ENCODE data around the gene PCYT1A.
"Not testable (repeated sequence)": the region's sequence is repeated elsewhere in the genome, so short reads cannot be mapped to it uniquely, and the experiment has no call there.

Gene PCYT1A

GRCh38 chr3:196192524-196193051, 94.9 kb downstream of the PCYT1A start:
- DNase-seq (ENCODE audit: low read depth): no peak

DNA sequence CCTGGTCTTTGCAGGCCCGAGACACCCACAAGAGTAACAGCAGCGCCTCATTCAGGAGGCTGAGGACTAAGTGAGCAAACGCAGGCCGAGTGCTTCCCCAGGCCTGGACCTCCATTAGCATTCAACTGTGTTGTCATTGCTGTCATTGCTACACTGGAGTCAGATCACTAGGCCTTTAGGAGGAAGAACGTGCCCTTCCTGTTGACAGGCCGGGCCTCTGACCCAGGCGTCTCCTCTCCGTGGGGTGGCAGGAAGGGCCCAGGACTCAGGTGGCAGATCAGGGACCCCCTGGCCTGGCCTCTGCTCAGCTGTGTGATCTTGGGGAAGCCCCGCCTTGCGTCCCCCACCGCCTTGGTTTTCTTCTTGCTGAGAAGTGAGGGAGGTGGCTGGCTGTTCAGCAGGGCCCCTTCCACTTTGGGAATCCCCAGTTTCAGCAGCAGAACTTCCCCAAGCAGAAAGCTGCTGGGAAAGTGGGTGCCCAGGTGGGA, 95.4 kb downstream of the PCYT1A start:
- DNase-seq (ENCODE audit: low read depth): no peak

DNA sequence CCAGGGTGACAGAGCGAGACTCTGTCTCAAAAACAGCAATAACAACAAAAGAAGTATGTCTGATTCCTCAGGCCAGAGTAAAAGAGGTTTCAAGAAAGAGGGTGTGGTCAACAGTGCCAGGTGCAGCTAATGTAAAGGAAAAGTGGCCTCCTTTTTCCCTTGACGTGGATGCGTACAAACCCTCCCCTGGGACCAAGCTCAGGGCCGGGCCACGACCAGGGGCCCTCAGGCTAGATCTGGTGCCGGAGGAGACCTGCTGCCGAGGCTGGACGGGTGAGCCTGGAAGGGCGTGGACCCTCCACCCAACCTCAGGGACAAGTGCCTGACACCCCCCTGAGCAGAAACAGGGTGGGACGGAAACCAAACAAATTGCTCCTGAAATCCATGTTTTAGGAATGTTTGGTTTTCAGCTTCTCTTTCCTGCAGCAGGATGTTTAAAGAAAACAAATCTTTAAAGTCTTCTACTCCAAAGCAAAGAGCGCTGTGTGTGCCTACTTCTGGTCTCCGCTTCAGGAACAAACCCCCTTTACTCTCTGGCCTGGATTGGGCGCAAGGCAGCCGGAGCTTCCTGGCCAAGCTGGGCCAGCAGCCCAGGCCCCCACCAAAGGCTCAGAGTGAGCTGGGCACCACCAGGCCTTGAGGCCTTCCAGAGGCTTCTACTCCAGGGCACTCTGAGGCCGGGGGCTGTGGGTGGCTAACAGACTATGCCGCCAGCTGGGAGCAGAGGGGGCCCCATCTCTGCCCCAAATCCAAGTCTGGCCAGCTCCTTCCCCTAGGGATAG, 97.8 kb downstream of the PCYT1A start:
- DNase-seq (ENCODE audit: low read depth): no peak

DNA sequence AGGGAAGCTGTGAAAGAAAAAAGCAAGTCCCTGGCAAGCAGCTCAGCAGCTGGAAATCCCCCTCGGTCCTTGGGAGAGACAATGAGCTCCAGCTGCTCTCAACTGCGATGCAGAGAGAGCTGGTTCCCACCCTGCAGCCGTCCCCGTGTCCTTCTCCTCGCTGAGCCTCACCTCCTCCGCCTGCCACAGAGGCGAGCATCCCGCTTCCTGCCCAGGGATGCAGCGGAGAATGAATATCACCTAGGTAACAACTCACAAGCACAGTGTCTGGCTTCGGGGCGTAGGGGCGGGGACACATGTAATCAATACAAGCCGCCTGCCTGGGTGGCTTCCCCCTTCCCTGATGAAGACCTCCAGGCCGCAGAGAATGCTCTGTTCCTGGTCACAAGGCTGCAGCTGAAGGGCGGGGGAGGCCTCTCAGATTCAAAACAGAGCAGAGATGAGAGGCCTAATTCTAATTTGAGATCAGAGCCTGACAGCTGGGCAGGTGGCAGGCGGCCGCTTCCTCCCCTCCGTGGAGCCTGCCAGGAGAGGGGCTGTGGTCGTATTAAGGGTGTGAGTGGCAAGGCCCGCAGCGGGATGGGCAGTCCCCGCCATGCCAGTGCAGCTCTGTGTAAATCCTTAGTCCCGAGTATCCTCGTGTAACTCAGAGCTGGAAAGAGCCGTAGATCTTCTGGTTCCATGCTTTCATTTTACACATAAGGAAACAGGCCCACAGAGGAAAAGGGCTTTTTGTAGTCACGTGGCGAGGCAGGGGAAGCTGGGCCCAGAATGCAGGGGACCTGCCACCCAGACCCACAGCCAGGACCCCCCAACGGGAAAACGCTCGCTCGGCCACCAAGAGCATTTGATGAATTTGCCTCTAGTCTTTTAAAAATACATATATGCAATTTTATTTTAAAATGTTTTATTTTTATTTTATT, 100.6 kb downstream of the PCYT1A start:
- no peak for DNase-seq (ENCODE audit: low read depth)

- DNase-seq (ENCODE audit: low read depth): no peak
These were observed 102.6 kb downstream of the PCYT1A start for GRCh38 chr3:196184881-196185280.

DNA sequence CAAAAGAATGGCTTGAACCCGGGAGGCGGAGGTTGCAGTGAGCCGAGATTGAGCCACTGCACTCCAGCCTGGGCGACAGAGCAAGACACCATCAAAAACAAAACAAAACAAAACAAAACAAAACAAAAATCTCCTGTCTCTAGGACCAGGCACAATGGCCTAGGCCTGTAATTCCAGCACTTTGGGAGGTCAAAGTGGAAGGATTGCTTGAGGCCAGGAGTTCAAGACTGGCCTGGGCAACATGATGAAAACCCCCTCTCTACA, 103.4 kb downstream of the PCYT1A start:
- not testable (repeated sequence) for DNase-seq (ENCODE audit: low read depth)

DNA sequence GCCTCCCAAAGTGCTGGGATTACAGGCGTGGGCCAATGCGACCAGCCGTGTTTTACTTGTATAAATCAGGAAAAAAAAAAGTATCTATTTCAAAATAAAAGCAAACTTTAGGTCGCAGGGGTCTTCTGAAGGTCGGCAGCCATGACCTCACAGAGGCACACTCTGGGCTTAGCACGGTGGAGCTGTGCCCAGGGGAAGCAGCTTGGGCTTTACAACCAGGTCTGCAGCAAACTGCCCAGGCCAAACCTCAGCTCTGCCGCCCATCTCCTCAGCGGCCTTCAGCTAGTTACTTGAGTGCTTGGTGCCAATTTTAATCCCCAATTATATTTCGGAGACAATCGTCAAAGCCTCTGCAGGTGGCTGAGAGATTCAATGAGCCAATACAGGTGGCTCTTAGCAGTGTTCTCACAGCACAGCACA, 106.4 kb downstream of the PCYT1A start:
- no peak for DNase-seq (ENCODE audit: low read depth)

GRCh38 chr3:196180346-196180745, 107.2 kb downstream of the PCYT1A start:
- no peak for DNase-seq (ENCODE audit: low read depth)
